ENCODE data around the gene RARS2.

RARS2 gene

DNA sequence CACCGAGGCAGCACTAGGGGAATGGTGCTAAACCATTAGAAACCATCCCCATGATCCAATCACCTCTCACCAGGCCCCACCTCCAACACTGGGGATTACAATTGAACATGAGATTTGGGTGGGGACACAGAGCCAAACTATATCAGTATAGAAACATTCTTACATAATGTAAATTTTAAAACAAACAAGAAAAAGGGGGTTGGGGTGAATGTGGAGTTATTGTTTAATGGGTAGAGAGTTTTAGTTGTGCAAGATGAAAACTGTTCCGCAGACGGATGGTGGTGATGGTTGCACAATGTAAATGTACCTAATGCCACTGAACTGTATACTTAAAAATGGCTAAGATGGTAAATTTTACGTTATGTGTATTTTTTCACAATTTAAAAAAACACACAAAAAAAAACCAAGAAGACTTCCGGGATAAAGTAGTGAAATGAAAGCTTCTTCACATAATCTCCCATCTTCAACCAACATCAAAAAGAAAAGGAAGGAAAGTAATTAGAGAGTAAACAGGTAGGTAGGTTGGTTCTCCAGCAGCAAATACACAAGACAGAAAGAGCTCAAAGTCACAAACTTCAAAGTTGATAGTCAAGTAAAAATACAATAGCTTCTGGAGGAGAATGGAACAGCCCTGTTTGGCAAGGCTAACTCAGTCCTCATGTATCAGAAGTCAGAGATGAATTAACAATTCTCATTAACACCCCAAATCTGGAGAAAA lies 16.3 kb downstream of the RARS2 start:
- DNase-seq, result no peak

DNA sequence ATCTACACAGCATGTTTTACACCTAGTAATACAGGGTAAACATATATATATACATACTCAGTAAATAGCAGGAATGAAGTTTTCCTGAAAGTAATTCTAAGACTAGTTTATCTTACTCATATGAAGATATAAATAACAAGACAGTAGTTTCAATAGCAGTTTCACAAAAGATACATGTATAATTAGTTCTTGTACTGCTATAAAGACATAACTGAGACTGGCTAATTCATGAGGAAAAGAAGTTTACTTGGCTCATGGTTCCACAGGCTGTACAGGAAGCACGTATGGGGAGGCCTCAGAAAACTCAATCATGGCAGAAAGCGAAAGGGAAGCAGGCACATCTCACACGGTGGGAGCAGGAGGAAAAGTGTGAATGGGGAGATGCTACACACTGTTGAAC lies 16.9 kb downstream of the RARS2 start:
- no peak for DNase-seq

DNA sequence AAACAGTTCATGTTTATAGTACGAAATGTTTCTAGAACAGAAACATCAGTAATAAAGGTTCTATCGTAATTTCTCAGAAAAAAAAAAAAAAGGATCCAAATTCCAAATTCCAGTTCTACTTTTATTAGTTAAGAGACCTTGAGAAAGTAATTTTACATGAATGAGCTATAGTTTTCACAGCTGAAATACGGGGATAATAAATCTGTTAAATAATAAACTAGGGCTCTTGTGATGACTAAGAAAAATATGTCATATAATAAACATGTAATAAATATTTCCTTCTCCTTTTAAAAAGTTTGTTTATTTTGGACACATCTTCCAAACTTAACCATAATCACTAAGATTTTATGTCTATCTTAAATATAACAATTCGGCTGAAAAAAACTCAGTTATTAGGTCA lies 17.8 kb downstream of the RARS2 start:
- no peak for DNase-seq

DNA sequence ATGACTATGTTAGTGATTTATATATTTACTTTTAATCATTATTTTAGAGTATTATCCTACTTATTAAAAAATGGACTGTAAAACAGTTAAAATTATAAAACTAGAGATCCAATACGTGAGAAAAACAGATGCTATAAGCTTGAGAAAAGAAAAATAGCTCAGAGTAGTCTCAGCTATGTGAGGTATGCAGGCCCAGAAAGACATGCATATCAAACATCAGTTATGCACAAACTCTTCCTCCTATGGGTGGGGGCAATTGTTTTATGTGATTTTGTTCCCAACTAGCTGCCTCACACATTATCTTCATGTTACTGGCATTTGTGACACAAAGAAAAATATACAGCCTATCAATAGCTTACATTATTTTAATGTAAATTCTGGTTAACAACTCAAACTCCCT lies 28.8 kb downstream of the RARS2 start:
- no peak for DNase-seq

DNA sequence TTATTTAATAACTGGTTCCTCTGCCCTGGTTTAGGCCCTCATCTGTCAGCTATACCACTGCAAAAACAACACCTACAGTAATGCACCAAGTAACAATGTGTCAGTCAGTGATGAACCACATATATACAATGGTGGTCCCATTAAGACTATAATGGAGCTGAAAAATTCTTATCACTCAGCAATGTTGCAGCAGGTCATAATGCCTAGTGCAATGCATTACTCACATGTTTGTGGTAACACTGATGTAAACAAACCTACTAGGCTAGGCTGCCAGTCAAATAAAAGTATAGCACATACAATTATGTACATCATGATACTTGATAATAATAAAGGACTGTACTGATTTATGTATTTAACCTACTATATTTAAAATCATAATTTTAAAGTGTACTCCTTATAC lies 31.3 kb downstream of the RARS2 start:
- no peak for DNase-seq

DNA sequence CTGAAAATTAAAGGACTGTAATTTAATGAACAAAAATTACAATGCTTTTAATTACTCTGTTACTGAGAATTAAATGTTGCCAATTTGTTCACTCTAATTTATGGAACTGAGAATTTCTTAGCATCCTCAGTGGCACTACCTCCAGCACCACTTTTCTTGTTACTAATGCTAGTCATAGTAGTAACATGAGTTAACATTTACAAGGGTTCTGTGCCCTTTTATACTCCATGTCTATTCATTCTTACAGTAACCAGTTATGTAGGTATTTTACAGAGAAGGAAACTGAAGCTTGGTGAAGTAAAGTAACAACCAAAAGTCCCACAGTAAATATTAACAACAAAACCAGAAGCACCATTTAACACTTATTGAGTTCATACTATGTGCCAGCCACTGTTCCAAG lies 34.3 kb downstream of the RARS2 start:
- no peak for DNase-seq

DNA sequence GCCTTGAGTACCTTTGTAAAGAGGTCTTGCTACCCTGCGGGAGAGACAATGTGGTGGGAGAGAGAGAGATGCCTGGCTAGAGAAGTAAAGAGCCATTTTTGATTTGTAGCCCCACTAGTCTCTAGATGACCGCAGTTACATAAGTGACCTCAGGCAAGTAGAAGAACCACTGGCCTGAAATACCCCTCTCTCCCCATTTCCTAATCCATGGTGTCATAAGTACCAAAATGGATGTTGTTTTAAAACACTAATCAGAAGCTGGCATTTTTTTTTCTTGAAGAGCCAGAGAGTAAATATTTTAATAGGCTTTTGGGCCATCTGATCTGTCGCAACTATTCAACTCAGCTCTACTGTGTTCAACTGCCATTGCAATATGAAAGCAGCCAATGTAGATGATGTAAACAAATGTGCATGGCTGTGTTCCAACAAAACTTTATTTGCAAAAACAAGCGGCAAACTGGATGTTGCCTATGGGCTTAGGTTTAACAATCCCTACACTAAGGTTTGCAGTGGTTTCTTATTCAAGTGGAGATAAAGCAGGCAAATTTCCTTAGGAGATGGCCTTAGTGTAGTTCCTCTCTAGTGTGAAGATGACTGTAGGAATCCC lies 36.5 kb downstream of the RARS2 start:
- DNase-seq, result no peak

DNA sequence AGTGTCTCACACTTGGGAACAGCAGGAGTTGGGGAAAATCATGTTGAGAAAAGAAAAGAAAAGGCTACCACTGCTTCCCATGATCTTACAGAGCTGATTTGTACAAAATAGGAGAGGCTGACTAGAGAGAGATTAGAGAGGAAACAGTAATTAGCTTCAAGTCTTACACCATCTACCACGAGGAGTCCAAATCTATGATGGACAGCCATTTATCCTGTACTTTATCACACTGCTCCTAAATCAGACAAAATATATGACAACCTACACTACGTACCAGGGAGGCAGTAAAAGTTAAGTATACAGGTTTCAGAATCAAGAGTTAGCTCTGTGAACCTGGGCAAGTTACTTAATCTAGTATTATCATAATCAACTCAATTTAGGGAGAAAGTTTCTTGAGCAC lies 38.0 kb downstream of the RARS2 start:
- no peak for DNase-seq

DNA sequence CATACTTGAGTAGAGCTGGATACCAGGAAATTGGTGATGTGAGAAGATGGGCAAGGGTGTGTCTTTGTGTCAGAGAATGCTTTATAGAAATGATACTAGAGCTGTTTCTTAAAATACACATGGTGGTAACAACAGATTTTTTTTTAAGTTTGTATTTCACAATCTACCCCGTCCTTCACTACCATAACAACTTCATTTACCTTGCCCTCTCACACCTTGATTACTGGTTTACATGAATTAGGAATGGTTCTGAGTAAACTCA lies 45.4 kb downstream of the RARS2 start:
- DNase-seq, result no peak

DNA sequence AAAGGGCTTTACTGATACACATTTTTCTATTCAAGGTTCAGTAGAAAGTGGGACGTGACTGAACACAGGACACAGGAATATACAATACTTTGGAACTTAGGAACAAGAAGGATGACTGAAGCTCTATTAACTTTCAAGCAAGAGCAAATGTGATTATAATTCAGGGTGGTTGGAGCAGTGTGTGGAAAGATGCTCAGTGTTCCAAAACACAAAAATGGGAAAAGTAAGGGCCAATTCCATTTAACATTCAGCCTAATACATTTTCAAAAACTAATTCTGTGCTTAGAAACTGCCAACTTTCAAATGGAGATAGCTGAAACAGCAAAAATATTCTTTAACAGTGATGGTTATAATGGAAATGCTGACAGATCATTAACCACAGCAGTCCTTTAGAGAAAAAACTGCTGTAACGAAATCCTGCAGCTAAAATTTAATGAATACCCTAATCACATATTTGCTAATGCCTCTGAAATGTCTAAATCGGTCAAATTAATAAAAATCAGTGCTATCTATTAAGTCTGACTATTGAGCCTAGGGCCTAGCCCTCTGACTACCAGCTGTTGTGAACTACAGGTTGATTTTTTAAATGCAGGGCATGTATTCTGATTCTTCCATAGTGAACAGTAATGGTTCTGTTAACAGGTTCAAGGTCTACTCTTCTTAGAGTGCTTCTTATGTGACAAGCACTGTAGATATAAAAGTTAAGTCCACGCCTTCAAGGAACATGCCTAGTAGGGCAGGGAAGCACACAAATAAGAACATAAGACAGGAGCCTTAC lies 45.9 kb downstream of the RARS2 start:
- DNase-seq, result no peak

DNA sequence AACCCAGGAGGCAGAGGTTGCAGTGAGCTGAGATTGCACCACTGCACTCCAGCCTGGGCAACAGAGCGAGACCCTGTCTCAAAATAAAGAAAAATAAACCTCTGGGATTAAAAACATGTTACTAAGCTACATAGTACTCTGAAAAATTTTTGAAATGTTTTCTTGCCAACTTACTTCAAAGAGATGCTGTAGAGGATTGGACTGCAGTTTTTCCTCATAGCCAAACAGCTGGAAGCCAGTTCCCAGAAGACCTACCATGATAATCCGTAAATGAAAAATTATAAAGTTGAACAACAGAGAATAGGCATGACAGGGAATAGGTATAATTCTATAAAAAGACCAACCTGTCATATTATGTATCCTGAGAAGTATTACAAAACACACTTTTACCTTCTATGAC lies 48.0 kb downstream of the RARS2 start:
- no peak for DNase-seq

DNA sequence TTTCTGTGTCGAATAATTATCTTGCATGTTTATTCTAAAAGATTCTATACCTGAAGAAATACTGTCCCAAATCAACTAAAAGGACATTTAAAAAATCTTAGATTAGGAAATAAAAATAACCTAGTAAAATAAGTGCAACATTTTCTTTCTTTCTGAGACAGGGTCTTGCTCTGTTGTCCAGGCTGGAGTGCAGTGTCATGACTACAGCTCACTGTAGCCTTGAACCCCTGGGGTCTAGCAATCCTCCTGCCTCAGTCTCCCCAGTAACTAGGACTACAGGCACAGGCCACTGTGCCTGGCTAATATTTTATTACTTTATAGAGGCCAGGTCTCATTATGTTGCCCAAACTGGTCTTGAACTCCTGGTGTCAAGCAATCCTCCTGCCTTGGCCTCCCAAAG lies 48.7 kb downstream of the RARS2 start:
- DNase-seq, result no peak

DNA sequence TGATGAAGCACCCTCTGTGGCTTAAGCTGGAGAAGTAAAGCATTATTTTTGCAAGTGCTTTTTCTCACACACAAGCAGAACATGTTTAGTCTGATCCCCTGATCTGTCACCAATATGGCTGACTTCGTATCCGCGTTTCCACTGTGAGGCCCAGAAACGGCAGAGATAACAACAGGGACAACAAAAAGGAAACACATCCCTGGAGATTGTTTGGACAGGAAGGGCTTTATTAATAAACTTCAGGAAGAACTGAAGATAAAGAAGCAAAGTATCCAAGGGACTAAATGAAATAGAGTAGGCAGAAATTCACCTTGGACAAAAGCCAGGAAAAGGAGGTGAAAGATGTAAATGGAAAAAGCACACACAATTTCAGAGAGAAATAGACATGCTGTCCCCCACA lies 49.2 kb downstream of the RARS2 start:
- DNase-seq, result no peak

DNA sequence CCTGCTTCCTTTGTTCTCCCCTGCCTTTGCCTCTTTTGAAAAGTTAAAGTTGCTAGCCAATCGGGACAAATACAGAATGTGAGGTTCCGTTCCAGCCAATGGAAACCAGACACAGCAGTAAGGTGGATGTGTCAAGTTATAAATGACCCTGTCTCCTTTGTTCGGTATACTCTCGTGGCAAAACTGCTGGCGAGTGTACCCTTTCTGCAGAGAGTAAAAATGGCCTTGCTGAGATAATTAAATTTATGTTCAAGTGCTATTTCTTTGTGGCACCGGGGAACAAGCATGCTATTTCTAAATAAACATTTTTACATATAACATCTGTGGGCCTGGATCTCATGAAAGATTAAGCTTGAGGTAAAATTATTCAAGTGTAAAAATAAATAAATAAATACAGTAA lies 50.2 kb downstream of the RARS2 start:
- no peak for DNase-seq

DNA sequence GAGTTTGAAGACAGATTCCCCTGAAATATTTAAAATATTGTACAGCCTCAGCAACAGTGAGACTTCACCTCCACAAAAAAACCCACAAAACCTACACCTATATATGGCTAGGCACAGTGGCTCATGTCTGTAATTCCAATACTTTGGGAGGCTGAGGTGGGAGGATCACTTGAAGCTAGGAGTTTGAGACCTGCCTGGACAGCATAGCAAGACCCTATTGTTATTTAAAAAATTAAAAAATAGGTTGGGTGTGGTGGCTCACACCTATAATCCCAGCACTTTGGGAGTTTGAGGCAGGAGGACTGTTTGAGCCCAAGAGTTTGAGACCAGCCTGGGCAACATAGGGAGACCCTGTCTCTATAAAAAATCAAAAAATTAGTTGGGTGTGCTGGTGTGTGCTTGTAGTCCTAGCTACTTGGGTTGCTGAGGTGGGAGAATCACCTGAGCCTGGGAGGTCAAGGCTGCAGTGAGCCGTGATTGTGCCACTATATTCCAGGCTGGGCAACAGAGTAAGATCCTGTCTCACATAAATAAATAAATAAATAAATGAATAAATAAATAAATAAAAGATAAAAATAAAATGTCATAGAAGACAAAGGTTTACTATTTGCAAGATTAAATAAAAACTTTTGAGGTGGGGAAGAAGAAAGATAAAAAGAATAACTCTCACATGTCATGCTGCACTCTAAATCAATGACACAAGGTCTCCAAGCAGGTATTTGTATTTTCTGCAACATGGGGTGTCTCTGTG lies 51.1 kb downstream of the RARS2 start:
- no peak for DNase-seq

DNA sequence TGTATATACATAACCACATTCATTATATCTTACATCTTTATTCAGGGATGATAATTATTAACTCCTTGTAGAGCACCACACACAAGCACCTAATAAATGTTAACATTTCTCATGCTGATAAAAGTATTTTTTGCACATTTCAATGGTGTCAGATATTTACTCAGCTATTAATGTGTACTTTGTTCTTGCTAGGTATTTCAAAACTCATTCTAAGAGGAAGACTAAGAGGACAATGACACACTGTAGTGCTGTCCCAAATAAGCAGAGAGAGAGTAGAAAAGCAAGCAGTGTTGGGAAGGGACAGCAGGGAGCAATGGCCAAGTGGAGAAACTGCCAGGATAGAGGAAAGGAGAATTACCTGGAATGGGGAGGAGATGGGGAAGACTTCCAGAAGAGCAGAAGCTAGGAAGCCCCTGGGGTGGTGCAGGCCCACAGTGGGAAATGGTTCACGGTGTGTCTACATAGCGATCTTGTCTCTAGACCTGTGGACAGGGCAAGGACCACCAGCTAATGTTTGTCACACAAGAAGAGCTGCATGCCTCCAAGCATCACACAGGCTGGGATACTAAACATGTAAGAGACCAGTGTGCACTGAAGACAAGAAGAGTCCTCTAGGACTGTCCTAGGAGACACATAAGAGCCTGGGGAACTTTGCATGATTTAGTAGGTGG lies 55.3 kb downstream of the RARS2 start:
- no peak for DNase-seq

DNA sequence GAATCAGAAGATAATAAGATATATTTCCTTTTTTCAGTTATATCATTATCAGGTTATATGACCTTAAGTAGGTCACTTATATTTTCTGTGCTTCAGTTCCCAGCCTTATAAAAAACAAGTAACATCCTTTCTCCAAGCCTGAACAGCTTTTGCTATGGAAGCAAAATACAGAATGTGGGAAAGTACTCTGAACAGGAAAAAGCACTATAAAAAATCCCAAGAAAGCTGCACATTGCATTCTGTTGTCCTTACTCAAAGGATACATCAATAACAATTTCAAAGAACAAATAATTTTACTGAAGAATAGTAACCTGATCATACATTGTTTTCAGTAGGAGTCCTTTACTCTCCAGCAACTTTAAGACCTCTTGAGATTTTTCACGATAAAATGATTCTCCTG lies 60.6 kb downstream of the RARS2 start:
- no peak for DNase-seq

DNA sequence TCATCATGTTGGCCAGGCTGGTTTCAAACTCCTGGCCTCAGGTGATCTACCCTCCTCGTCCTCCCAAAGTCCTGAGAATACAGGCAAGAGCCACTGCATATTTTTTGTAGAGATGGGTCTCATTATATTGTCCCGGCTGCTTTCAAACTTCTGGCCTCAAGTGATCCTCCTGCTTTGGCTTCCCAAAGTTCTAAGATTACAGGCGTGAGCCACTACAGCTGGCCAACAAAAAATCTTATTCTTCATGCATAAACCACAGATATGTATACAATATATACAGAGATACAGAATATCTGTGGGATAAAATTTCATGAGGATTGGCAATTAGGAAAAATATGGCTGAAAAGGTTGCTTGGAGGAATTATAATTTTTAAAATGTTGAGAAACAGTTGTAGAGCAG lies 67.1 kb downstream of the RARS2 start:
- DNase-seq, result no peak

DNA sequence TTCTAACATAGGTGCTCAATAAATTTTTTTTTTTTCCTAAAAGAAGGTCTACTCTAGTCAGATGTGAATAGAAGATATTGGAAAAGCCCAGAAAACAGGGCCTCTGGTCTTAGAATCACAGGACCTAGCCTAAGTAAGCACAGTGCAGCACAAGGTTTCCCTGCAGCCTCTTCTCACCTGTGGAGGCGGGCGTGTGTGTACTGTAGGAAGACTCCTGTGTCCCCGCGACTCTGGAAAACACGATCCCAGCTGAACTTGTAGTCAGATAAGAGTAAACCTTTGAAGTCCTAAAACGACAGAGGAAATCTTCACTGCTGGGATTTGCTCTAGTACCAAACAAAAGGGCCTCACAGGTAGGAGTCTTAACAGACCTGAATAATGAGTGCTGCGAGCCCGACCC lies 71.3 kb downstream of the RARS2 start:
- DNase-seq, result no peak

DNA sequence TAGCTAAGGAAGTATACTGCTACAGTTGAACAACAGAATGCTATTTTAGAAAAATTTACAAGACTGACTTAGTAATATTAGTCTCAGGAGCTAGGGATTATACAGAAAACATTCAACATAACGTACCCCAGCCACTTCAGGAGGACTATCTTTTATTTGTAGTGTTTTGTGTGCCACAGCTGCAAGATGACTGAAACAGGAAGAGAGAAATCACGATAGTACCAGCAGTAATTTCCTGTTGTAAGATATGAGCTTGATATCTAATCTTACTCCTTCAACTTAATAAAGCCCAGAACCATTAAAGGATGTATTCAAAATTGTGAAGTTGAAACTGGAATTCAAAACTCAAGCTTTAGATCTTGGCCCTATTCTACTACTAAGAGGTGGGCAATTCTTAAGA lies 75.0 kb downstream of the RARS2 start:
- DNase-seq, result no peak

DNA sequence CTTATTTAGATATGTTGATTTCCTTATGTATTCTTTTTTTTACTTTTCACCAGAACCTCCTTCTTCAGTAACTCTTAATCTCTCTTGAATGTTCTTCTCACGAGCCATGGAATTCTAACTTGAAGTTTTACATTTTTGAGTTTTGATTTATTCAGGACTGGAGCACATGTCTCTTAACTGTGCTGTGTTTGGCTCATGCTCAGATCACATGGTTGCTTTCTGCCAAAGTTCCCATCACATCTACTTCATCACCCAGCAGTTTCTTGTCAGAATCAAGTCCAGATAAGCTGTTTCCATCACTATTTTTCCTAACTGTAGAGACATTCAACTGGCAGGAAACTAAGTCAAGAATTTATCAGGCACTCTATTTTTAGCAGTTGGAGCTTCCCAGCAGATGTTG lies 85.3 kb downstream of the RARS2 start:
- no peak for DNase-seq

DNA sequence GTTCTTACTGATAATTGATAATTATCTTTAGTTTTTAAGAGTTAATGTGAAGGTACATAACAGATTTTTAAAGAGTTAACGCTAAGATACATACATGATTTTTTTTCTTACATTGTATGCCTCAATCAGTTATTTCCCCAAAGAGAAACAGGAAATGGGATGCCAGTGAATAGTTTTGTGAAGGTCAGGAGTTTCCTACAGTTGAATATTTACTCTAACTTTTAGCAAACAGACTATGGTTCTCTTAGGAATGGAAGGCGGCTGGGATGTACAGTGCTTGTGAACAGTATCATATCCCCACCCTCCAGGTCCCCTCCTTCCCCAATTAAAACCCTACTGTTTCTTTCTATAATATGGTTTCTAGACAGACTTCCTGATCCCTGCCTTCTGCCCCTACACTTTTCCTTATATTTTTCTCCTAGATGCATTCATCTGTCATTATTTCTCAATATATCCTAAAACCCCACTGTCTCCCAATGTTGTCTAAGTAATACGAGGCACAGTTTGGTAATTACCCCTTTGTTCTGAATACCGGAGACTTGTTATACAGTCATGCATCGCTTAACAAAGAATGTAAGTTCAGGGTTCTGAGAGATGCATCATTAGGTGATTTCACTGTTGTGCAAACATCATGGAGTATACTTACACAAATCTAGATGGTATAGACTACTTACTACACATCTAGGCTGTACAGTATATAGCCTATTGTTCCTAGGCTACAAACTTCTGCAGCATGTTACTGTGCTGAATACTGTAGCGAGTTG lies 87.8 kb downstream of the RARS2 start:
- DNase-seq, result no peak

DNA sequence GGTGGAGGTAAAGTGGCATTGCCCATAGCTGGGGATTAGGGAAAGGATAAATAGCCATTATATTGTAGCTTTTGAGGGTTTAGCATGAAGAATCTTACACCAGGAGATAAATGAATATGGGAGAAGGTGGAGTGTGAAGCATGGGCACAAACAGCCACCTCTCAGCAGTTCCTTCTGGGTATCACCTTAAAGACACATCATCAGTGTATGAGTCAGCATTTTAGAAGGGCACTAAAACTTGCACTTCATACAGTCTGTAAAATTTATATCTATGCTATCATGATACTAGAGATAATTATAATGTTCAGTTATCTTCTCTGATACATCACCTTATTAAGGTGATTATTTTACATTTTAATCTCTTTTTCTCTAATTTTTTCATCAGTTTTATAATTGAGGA lies 91.7 kb downstream of the RARS2 start:
- no peak for DNase-seq
